Testis (tissue), 3 donors: ENCODE results near the gene ZCCHC2. TPM values are rescaled to one million over a fixed set of nuclear protein-coding genes. Genes with fewer than 3 reads are reported as not detected.
A peak's percentile ranks its signal among the peaks of the same experiment; 100 is the strongest.

ENCODE experiments used
- DNase-seq: peaks from one replicate; pipeline ENCODE4 v3.0.0-alpha.2; 2019
- H3K27ac ChIP-seq, 2 donors: fragments of 200-600 bp; sonication (generic); one replicate each; pipeline ENCODE4 v1.5.1; 2019
- H3K27me3 ChIP-seq: fragments of 200-600 bp; sonication (generic); one replicate; pipeline ENCODE4 v1.5.1; 2019
- H3K36me3 ChIP-seq: fragments of 200-600 bp; sonication (generic); one replicate; pipeline ENCODE4 v1.5.1; 2017; ENCODE audit warnings: low read depth; ENCODE audit errors: missing control alignments
- H3K4me1 ChIP-seq: fragments of 200-600 bp; sonication (generic); one replicate; pipeline ENCODE4 v1.5.1; 2019
- H3K4me3 ChIP-seq, 2 donors: fragments of 200-600 bp; sonication (generic); one replicate each; pipeline ENCODE4 v1.5.1; 2017 to 2019
- H3K9me3 ChIP-seq: fragments of 200-600 bp; sonication (generic); one replicate; pipeline ENCODE4 v1.5.1; 2017
- POLR2A ChIP-seq: fragments of 450-650 bp; IDR thresholded peaks from one replicate; pipeline ENCODE4 v1.6.1; 2017; ENCODE audit warnings: antibody characterized with exemption, mild to moderate bottlenecking, moderate library complexity
- WGBS, 2 donors: methylation state at CpG; one replicate each; pipeline ENCODE4 v1.1.5; 2018; 5-methylcytosine and 5-hydroxymethylcytosine counted together
- intact Hi-C: fragments of 100-400 bp; cut with DNase I; formaldehyde crosslinking; loops from one replicate; pipeline ENCODE4 v1.15.1; 2023; ENCODE audit warnings: low total_unique reads
- polyA plus RNA-seq: library from polyadenylated mRNA; stranded (reverse); fragments of 350-450 nt; fragmentation: Illumina TruSeq; extraction: RNeasy Lipid Tissue Mini Kit (QIAGEN cat#74804); gene quantifications from one replicate; pipeline ENCODE4 v1.2.3, GENCODE V29; 2014; ENCODE audit warnings: low read depth, low replicate concordance; ENCODE audit not compliant: insufficient read depth
- total RNA-seq, 2 donors: library from RNA; depleted of rRNA; stranded (reverse); fragments of >200 nt; gene quantifications; one replicate each; pipeline ENCODE4 v1.2.3, GENCODE V29; 2016
- TF ChIP-seq, protein P1 (sequence below), 3 experiments: fragments of 450-650 bp in 2 of 3; fragments of 200-600 bp in 1 of 3; sonication (generic) in 1 of 3; IDR thresholded peaks; one replicate each; pipeline ENCODE4 v1.5.1; 2016 to 2019; ENCODE audit warnings: antibody characterized with exemption in 3 of 3, mild to moderate bottlenecking in 2 of 3, moderate library complexity in 1 of 3

The ZCCHC2 gene
- total and polyA plus RNA-seq, 3 donors from 2014 or later: 46.2 to 56.9 (median 51.6) TPM

DNA sequence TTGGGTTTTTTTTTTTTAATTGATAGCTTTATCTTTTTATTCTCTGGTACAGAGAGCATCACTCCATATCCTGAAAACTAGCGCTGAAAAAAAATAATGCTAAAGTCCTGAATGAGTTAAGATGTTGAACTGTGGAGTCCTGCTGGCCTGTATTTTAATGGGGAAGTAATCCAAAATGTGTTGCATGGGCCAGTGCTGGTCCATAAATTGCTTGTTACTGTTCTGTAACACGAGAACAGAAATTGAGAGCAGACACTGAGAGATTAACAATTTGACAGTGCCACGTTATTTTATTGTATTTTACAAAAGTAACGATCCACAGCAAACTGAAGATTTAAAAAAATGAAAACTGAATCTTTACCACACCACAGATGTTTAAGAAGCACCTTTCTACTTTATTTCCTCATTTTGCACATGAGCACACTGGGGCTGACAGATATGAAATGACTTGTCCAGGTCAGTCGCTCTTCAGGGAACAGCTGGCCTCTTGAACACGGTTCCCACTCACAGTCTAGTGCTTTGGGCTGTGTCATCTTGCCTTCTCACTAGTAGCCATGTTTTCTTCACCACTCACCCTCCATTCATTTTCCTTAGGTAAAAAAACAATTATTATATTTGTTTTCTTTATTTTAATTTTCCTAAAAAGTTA lies 35.3 kb downstream of the ZCCHC2 start:
- no peak for DNase-seq
- no peaks in the 10 kb centered on the region for H3K9me3 ChIP-seq
- WGBS, 2 donors: 85 to 90% methylated on average over 6 of the region's 6 CpGs
- no peak overlapping the region for H3K4me3 ChIP-seq
- intact Hi-C loops: no loop called here
- H3K27me3 ChIP-seq: no peaks in the 10 kb centered on the region
- no peak overlapping the region for H3K27ac ChIP-seq
- H3K4me1 ChIP-seq: no peaks in the 10 kb centered on the region
- no peaks in the 10 kb centered on the region for H3K36me3 ChIP-seq
- TF ChIP-seq POLR2A: no peak
- TF ChIP-seq, protein P1, sequence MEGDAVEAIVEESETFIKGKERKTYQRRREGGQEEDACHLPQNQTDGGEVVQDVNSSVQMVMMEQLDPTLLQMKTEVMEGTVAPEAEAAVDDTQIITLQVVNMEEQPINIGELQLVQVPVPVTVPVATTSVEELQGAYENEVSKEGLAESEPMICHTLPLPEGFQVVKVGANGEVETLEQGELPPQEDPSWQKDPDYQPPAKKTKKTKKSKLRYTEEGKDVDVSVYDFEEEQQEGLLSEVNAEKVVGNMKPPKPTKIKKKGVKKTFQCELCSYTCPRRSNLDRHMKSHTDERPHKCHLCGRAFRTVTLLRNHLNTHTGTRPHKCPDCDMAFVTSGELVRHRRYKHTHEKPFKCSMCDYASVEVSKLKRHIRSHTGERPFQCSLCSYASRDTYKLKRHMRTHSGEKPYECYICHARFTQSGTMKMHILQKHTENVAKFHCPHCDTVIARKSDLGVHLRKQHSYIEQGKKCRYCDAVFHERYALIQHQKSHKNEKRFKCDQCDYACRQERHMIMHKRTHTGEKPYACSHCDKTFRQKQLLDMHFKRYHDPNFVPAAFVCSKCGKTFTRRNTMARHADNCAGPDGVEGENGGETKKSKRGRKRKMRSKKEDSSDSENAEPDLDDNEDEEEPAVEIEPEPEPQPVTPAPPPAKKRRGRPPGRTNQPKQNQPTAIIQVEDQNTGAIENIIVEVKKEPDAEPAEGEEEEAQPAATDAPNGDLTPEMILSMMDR (IDR thresholded peaks at IDR 0.05): no peak

DNA sequence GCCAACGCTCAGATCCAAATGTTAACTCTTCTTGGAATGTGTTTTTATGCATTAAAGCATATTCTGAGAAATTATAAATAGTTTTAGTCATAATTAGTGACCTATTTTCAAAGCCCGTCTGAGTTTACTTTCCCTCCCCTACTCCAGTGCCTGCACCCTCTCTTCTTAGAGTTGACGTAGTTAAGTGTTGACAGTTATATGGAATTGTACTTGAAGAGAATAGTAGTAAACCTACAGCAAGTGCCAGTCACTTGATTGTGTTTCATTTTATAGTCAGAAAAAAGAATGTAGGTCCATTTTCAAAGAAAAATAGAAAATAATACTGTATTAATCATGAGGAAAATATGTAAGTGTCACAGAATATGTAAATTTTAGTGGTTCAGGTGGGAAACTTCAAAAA lies 41.2 kb downstream of the ZCCHC2 start:
- Histone ChIP-seq H3K36me3 (no peaks in the 10 kb centered on the region), H3K4me1 (no peaks in the 10 kb centered on the region), H3K27me3 (no peaks in the 10 kb centered on the region), H3K9me3 (no peaks in the 10 kb centered on the region), H3K4me3 (no peak overlapping the region), H3K27ac (no peak overlapping the region)
- TF ChIP-seq, protein P1 (IDR thresholded peaks at IDR 0.05): no peak
- TF ChIP-seq POLR2A: no peak
- no peak for DNase-seq
- WGBS, 2 donors: 93 to 98% methylated on average over 3 of the region's 3 CpGs
- intact Hi-C loops: no loop called here

DNA sequence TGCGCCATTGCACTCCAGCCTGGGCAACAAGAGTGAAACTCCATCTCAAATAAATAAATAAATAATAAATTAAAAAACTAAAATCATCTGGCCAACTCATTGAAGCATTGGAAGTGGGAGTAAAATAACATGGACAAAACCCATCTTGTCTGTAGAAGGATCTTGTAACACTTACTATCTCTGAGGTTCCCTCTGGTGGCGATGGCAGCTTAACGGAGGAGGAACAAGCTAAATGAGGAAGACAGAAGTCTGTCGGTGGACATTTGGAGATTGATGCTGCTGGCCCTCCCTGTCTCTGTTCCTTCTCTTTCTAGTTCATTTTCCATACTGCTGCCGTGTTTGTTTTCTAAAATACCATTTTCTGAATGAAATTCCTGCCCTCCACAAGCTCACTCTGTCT lies 43.4 kb downstream of the ZCCHC2 start:
- Histone ChIP-seq H3K9me3 (no peaks in the 10 kb centered on the region), H3K36me3 (no peaks in the 10 kb centered on the region), H3K27ac (no peak overlapping the region), H3K27me3 (no peaks in the 10 kb centered on the region), H3K4me3 (no peak overlapping the region), H3K4me1 (no peaks in the 10 kb centered on the region)
- TF ChIP-seq POLR2A: no peak
- TF ChIP-seq, protein P1 (IDR thresholded peaks at IDR 0.05): peak in 1 of 3 experiments; percentile 25
- intact Hi-C loops: no loop called here
- DNase-seq: peak; percentile 74
- WGBS, 2 donors: 70 to 75% methylated on average over 5 of the region's 5 CpGs

DNA sequence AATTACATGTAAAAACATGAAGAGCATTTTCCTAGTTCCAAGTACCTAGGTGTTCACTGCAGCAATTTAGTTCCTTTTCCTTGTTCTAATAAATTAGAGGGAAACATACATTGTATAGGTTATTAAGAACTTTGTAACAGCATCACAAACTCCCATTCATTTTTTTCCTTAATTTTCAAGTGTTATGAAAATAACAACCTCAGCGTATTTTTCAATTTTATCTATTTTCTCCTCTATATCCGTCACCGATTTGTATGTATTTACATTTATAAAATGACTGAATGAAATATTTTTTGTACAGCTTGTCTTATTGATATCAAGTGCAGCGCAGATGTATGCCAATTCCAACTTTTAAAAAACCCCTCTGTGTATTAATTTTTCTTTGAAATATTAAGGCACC lies 44.0 kb downstream of the ZCCHC2 start:
- DNase-seq: no peak
- Histone ChIP-seq H3K4me1 (no peaks in the 10 kb centered on the region), H3K27ac (no peak overlapping the region), H3K9me3 (no peaks in the 10 kb centered on the region), H3K27me3 (no peaks in the 10 kb centered on the region), H3K4me3 (no peak overlapping the region), H3K36me3 (no peaks in the 10 kb centered on the region)
- no peak for TF ChIP-seq POLR2A
- 93 to 96% methylated on average over 4 of the region's 4 CpGs for WGBS, 2 donors
- intact Hi-C loops: no loop called here

GRCh38 chr18:62569081-62569655 lies 46.3 kb downstream of the ZCCHC2 start:
- no peak for DNase-seq
- TF ChIP-seq POLR2A: no peak
- TF ChIP-seq, protein P1 (IDR thresholded peaks at IDR 0.05): no peak
- Histone ChIP-seq H3K27me3 (no peaks in the 10 kb centered on the region), H3K36me3 (no peaks in the 10 kb centered on the region), H3K27ac (no peak overlapping the region), H3K4me3 (no peak overlapping the region), H3K4me1 (no peaks in the 10 kb centered on the region), H3K9me3 (no peaks in the 10 kb centered on the region)
- WGBS, 2 donors: 57 to 88% methylated on average over 4 of the region's 4 CpGs
- intact Hi-C loops: no loop called here
